ENCODE results near the gene SPNS3. TPM values are rescaled to one million over a fixed set of nuclear protein-coding genes. Genes with fewer than 3 reads are reported as not detected.

SPNS3 gene, protein sequence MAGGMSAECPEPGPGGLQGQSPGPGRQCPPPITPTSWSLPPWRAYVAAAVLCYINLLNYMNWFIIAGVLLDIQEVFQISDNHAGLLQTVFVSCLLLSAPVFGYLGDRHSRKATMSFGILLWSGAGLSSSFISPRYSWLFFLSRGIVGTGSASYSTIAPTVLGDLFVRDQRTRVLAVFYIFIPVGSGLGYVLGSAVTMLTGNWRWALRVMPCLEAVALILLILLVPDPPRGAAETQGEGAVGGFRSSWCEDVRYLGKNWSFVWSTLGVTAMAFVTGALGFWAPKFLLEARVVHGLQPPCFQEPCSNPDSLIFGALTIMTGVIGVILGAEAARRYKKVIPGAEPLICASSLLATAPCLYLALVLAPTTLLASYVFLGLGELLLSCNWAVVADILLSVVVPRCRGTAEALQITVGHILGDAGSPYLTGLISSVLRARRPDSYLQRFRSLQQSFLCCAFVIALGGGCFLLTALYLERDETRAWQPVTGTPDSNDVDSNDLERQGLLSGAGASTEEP
- not detected in 2 replicates for total RNA-seq (ENCODE audit: low replicate concordance)

GRCh38 chr17:4433515-4434031 lies at the start of gene SPNS3:
Gene SPNS3 (plus strand): TSS chr17:4433940. CDS start chr17:4433968, 28 bp downstream.

DNA sequence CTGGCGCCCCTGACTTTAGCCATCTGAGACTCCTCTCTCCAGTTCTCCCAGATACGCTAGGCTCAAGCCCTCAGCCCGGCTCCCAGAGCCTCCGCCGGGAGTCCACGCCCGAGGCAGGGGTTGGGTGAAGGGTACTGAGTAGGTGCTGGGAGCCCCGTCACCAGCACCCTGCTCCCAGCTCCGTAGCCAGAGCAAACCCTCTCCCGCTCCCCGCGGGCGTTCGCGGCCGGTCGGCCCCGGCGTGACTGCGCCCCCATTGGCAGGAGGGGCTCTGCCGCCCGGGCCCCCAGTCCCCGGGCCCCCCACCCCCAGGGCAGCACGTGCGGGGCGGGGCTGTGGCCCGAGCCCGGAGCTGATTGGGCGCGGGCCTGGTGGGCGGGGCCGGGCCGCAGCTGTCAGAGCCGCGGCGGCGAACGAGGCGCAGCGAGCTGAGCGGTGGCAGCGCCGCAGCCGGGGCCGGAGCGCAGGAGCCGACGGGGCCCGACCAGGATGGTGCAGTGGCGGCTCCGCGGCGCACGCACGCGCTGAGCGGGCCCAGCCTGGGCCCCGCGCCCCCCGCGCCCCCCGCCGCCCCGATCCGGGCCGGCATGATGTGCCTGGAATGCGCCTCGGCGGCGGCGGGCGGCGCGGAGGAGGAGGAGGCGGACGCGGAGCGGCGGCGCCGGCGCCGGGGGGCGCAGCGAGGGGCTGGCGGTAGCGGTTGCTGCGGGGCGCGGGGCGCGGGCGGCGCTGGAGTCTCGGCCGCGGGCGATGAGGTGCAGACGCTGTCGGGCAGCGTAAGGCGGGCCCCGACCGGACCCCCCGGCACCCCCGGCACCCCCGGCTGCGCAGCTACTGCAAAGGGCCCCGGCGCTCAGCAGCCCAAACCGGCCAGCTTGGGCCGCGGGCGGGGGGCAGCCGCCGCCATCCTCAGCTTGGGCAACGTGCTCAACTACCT lies 65.0 kb downstream of the SPNS3 start, which contains the start of gene SPNS2:
TSS of gene SPNS2 (plus strand) at position 421 of the 937 bp plus-strand sequence. CDS start at position 588, 167 bp downstream.

Other genes starting within 250 kb of the SPNS3 start
- 32.6 and 42.2 TPM in 2 replicates for gene ANKFY1, start 170.0 kb upstream of the SPNS3 start, total RNA-seq (ENCODE audit: low replicate concordance)
- gene UBE2G1, start 67.3 kb upstream of the SPNS3 start, total RNA-seq (ENCODE audit: low replicate concordance): 7.3 and 22.5 TPM in 2 replicates
- 0.23 TPM in 1 of 2 replicates, not detected in the other for gene SPNS2, start 64.9 kb downstream of the SPNS3 start, total RNA-seq (ENCODE audit: low replicate concordance)
- gene MYBBP1A, start 121.4 kb downstream of the SPNS3 start, total RNA-seq (ENCODE audit: low replicate concordance): 35.0 and 43.4 TPM in 2 replicates
- gene GGT6, start 126.6 kb downstream of the SPNS3 start, total RNA-seq (ENCODE audit: low replicate concordance): not detected in 2 replicates
- 0.12 TPM in 1 of 2 replicates, not detected in the other for gene SMTNL2, start 150.6 kb downstream of the SPNS3 start, total RNA-seq (ENCODE audit: low replicate concordance)
- gene ALOX15, start 207.7 kb downstream of the SPNS3 start, total RNA-seq (ENCODE audit: low replicate concordance): not detected in 2 replicates